ENCODE data around the gene NR1I3. TPM values are rescaled to one million over a fixed set of nuclear protein-coding genes. Genes with fewer than 3 reads are reported as not detected.

Gene NR1I3
- total and polyA plus RNA-seq, 2 of the 13 experiments (the other 11 are each of a cell fraction or from before 2014, with no cell fraction given) = 0.62 to 0.95 TPM

- TF ChIP-seq ZUFSP (CRISPR knock-in tag; IDR thresholded peaks at IDR 0.05; ENCODE audit: borderline replicate concordance) (no peak), RFXANK (CRISPR knock-in tag; IDR thresholded peaks at IDR 0.05) (no peak), AKAP8 (CRISPR knock-in tag; IDR thresholded peaks at IDR 0.05) (0 out of 2 replicates have a peak, but pooled peaks have one; percentile 31), ZNF724P (CRISPR knock-in tag; IDR thresholded peaks at IDR 0.05; ENCODE audit: borderline replicate concordance) (peak; percentile 60; the same call in 1 of the 2 replicates), ZFP91 (CRISPR knock-in tag; IDR thresholded peaks at IDR 0.05; ENCODE audit: borderline replicate concordance) (peak; percentile 41; the same call in 1 of the 2 replicates), PHF20 (CRISPR knock-in tag; IDR thresholded peaks at IDR 0.05) (0 out of 2 replicates have a peak, but pooled peaks have one; percentile 25), MAFK (conservative IDR thresholded peaks at IDR 0.05 in 1 of 2, IDR thresholded peaks at IDR 0.05 in 1 of 2; ENCODE audit: low read length in 2 of 2) (no peak), POLR2A (IDR thresholded peaks at IDR 0.05; ENCODE audit: insufficient read depth in 1 of 2, low read depth in 2 of 2, low read length in 2 of 2) (0 out of 4 replicates have a peak, but pooled peaks of 1 of the 2 experiments have one; percentile 29), TEAD2 (CRISPR knock-in tag; IDR thresholded peaks at IDR 0.05) (no peak), ZNF468 (CRISPR knock-in tag; IDR thresholded peaks at IDR 0.05) (no peak), ZNF580 (CRISPR knock-in tag; IDR thresholded peaks at IDR 0.05; ENCODE audit: borderline replicate concordance, low read depth) (0 out of 2 replicates have a peak, but pooled peaks have one; percentile 13), ZNF430 (CRISPR knock-in tag; IDR thresholded peaks at IDR 0.05) (peak; percentile 59; the same call in 1 of the 2 replicates)
Observed at GRCh38 chr1:161200992-161201835, 36.8 kb downstream of the NR1I3 start (continued).
